T47D (cell line): ENCODE data around the gene NKAIN2.
A peak's percentile ranks its signal among the peaks of the same experiment; 100 is the strongest.

ENCODE experiments used
- DNase-seq, 2 experiments: peaks; one replicate each; pipeline versions ENCODE4 v3.0.0 to v3.0.0-alpha.2; 2011 to 2012; ENCODE audit warnings: low read depth in 1 of 2, low spot score in 1 of 2
- JUND ChIP-seq: IDR thresholded peaks from 2 replicates; pipeline ENCODE4 v1.6.1; 2012; ENCODE audit warnings: low read depth
- in situ Hi-C: cut with HindIII; loops from 2 replicates; pipeline ENCODE4 v1.10.0; 2016; ENCODE audit warnings: low sequenced_read_pairs, low pct_unique_long_range_greater_than_20kb

NKAIN2 gene

DNA sequence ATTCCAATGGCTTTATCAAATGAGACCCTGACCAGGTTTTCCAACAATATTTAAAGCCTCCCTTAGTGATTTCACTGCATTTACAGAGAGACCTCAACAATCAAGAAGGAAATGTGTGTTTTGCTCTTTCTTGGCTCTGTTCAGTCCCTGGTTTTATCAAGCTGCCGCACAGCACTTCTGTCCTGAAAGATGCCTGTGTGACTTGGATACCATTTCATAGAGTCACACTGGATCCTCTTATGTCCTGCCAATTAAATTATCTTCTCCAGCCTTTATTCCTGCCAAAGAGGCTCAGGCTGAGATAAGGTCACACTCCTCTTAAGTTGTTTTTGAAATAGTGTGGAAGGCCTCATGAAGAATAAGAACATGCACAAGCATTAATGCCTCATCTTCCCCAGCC is 961.6 kb downstream of the NKAIN2 start:
- no peak for TF ChIP-seq JUND
- DNase-seq = no peak
- in situ Hi-C loops = no loop called here

DNA sequence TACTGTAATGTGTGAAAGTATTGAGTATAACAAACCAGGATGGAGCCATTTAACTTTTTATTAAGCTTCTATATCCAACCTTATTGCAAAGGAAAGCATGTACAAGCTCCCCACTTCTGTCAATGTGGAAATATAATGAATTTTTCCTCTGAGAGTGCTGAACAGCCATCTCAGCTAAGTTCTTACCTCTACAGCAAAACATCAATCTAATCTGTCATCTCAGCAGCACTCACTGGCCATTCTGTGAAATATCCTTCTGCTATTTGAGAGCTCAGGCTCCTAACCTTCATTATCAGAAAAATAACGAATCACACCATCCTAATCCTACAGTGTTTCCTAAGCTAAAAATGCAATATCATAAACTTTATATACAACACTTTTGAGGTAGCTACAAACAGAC is 964.6 kb downstream of the NKAIN2 start:
- DNase-seq = no peak
- no peak for TF ChIP-seq JUND
- in situ Hi-C loops = no loop called here

DNA sequence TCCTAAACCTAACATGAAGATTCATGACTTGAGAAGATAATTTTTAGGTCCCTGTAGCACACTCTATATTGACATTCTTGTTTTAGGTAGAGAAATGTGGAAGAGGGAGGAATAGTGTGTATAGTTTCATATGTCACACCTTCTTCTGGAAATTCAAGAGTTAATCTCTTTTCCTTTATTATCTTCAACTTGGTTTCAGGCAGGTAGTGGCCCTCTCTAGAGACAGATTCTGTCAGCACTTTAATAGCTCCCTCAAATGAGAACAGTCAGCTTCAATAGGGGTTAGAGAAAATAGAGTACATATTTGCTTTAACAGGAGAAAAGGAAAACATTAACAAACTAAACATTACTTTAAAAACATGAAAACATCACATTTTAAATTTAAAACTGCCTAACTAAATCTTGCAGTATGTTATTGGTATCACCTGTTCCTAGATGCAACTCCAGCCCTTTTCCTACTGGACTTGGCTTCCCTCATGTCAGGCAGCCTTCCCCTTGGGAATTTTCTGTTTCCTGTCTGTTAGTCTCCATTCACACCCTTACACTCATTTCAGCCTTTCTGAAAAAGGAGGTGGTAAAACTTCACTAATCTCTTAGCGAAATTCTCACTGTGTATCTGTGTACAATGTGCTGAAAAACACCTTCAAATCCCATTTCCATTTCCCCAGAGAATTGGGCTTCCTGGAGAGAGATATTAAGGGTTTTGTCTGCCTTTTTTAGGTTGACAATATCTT is 966.3 kb downstream of the NKAIN2 start:
- in situ Hi-C loops = no loop called here
- TF ChIP-seq JUND = no peak
- DNase-seq = no peak

DNA sequence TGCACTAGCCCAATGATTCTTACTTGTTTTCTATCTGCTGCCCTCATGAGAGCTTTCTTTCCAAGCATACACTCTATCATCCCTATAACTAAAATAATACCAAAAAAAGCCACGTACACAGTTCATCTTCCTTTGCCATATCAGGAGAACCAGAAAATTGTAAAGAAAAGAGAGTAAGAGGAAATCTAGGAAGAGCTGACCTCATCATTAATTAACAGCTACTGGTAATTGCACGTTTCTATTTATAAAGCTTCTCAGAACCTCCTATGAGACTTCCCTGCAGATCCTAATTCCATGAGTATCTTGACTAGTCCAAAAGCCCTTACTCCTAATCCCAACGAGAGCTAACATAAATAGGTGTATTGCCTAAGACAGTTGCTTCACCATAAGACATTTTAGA is 967.1 kb downstream of the NKAIN2 start:
- in situ Hi-C loops = no loop called here
- no peak for TF ChIP-seq JUND
- no peak for DNase-seq

DNA sequence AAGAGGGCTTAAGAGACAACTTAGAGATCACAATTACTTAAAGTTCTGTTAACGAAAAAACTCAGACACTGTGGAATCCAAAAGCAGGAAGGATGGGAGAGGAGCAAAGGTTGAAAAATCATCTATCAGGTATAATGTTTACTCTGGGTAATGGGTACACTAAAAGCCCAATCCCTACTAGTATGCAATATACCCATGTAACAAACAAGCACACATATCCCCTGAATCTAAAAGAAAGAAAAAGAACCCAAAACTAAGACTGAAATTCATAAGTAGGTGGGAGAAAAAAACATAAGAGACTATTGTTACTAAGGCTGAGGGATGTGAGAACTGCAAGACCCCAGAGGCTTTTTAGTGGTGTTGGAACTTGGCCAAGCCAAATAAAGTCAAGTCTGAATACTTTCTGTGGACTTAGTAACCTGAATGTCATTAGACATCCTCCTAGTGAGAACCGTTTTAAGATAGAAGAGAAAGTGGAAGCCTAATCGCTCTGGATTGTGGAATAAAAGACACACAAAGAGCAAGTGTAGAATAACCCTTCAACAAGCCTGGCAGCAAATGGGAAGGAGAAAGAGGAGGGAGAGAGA is 969.2 kb downstream of the NKAIN2 start:
- no peak for TF ChIP-seq JUND
- no peak for DNase-seq
- in situ Hi-C loops = no loop called here

DNA sequence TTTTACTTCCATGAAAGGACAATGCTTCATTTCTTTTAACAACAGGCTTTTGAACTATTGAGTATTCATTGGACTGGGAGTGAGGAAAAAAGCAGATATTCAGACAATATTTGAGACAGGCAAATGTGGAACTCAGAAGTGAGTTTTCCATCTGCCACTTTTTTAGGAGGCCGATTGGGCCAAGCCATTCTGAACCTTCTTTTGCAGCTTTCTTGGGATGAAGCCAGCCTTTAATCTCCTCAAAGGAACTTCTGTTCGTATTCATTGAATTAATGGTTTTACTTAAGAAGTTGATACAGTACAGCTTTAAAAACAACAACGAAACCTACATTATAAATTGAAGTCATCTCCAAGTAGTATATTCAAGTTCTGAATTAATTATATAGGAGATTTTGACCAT is 971.5 kb downstream of the NKAIN2 start:
- no peak for DNase-seq
- in situ Hi-C loops = no loop called here
- TF ChIP-seq JUND = no peak

DNA sequence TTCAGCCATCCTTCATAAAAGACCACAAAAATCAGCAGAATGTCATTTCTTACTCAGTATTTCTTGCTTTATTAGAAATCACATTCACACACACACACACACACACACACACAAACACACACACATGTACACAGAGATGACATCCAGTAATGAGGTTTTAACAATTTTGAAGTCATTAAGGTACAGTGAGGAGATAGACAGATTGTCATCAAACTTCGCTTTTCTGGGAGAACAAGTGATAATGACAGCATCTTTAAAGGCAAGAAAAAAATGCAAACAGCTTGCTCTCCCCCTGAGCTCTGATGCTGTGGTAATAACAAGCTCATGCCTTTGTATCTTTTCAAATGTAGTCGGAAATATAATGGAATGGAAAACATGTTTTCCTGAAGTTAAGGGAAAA is 974.2 kb downstream of the NKAIN2 start:
- DNase-seq = no peak
- in situ Hi-C loops = no loop called here
- no peak for TF ChIP-seq JUND

DNA sequence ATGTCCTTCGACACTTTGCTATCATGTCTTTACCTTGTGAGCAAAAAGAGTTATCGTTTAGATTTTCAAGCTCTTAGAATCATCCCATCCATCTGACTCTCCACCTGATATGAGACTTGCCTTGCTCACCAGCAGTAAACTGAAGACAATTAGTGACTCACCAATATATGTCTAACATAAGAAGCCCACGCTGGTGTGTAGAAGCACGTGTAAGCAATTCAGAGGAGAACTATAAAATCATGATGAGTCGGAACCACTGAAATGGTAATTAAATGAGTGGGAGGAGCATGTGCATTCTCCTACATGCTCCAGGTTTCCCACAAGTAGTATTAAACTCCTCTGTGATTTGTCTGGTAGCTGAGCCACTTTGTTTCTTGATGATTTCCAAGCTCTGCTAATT is 977.0 kb downstream of the NKAIN2 start:
- in situ Hi-C loops = no loop called here
- TF ChIP-seq JUND = no peak
- no peak for DNase-seq

DNA sequence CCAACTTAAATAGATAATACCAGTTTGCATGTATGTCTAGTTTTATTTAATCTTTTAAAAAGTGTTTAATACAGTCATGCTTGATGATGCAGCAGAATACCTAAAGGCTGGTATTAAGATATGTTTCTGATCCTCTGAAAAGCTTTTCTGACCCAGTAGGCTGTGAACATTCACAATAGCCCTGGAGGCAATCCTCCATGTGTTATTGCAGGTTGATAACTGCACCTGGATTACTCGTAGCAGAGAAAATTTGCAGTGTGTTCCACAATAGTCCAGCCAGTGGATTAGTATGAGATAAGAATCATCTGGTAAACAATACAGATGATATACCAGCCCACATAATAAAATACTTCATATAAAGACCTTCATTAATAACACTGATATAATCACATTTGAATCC is 979.7 kb downstream of the NKAIN2 start:
- no peak for TF ChIP-seq JUND
- no peak for DNase-seq
- in situ Hi-C loops = no loop called here

DNA sequence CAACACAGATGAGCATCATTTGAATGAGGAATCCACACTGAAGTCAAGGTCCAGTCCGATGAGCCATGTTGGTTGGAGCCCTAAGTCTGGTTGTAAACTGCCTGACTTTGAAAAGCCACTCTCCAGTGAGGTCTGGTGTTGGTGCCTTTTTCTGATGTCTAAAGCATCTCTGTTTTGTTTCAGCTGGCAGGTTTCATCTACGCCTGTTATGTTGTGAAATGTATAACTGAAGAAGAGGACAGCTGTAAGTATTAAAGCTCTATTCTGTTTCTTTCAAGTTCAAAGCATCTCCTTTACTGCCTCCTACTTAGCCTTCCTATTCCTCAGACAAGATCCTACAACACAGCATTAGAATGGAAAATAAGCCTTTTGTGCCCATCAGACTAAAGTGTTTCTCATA is 987.5 kb downstream of the NKAIN2 start:
- no peak for TF ChIP-seq JUND
- in situ Hi-C loops = no loop called here
- no peak for DNase-seq

DNA sequence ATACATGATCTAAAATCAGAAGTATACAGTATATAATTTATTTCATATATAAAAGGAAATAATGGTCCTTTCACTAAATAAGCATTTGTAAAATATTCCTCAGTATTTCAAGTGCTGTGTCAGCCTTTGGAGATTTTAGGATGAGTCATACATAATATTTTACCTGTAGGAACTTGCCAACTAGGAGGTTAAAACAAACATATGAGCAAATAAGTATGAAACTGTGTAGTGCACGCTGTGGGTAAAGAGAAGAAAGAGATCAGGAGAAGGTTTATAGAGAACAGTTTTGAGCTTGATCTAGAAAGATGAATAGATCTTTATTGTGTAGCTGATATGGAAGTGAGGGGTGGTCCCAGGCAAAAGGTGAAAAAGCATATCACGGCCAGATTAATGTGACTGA is 988.7 kb downstream of the NKAIN2 start:
- DNase-seq = peak in 1 of 2 experiments; percentile 12
- TF ChIP-seq JUND = no peak
- in situ Hi-C loops = no loop called here

DNA sequence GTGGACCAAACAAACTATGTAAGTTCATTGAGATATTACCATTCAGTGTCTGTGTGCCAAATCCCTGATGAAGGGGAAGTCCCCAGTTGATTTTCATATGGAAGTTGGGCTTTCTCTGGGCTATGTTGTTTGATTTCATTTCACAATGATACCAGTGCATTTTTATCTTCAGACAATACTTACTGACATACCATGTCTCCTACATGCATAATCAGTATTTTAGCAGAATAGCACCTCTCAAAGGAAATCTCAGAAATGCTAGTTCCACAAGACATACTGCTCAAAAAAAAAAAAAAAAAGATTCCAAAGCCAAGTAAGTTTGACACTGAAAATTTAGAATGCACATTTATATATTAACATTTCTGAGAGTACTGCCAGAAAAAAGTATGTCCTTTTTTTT is 989.7 kb downstream of the NKAIN2 start:
- no peak for DNase-seq
- in situ Hi-C loops = no loop called here
- no peak for TF ChIP-seq JUND

DNA sequence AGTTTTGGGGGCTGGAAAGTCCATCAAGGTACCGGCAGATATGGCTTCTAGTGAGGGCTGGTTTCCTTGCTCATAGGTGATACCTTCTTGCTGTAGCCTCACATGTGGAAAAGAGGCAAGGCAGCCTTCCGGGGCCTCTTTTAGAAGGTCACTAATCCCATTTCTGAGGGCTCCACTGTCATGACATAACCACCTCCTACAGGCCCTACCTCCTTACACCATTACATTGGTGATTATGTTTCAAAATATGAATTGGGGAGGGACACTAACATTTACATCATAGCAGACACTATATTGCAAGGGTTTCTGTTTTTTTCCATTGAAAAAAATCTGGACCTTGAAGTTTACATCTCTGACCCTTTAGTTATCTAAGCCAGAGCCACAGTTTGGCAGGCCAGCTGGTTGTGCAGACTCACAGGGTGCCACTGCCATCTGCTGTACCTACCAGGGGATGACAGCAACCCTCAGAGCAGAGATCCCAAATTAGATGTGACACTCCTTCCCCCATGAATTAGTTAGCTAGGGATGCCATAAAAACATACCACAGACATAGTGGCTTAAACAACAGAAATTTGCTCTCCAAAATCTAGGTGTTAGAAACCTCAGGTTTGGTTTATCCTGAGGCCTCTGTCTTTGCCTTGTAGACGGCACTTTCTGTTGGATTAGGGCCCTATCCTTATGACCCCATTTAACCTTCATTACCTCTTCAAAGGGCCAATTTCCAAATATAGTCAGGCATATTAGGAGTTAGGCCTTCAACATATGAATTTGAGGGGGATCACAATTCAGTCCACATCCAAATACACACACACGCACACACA is 992.2 kb downstream of the NKAIN2 start:
- in situ Hi-C loops = no loop called here
- no peak for TF ChIP-seq JUND
- DNase-seq = peak; percentile 8 to 44

DNA sequence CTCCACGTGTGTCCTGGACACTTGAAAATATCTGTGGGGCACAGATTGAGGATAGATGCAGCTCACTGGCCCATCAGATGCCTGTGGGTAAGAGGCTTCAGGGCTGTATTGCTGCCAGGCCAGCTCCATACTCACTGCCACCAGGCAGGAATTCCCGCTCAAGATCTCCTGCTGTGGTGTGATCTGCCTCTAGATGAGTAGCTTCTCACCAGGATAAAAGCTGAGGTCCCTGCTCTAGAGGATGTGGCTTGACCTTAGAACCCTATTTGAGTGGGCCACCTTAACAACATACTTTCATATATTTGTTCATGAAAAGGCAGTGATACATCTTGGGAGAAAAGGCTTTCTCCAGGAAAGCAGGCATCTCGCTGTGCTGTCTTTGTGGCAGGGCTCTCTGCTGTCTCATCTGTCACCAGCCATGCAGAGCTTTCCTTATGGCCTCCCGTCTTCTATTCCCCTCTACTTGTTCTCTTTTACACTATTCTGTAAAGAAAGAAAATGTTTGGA is 992.9 kb downstream of the NKAIN2 start:
- DNase-seq = no peak
- in situ Hi-C loops = no loop called here
- TF ChIP-seq JUND = no peak
